ENCODE data around the gene TLE4. TPM values are rescaled to one million over a fixed set of nuclear protein-coding genes. Genes with fewer than 3 reads are reported as not detected.

TLE4 gene
- total RNA-seq, 3 donors from 2014 or later (not counting 1 experiment from before 2014, with no cell fraction given) = 214 to 240 (median 220) TPM

GRCh38 chr9:79621916-79622575 is 50.3 kb downstream of the TLE4 start:
- intact Hi-C loops (cut with micrococcal nuclease) = no loop called here
- no peaks in the 10 kb centered on the region for H3K9me3 Mint-ChIP-seq
- no peak overlapping the region for H3K4me3 Mint-ChIP-seq
- DNase-seq (no peak), ATAC-seq (no peak)
- Histone ChIP-seq H3K27me3 (ENCODE audit: control insufficient read depth, insufficient read depth, low read length) (no peaks in the 10 kb centered on the region), H3K36me3 (ENCODE audit: control insufficient read depth, insufficient read depth, low read length) (no peaks in the 10 kb centered on the region), H3K9me3 (ENCODE audit: control insufficient read depth, insufficient read depth, low read length) (no peaks in the 10 kb centered on the region), H3K27ac (ENCODE audit: low read length) (no peak overlapping the region), H3K4me1 (ENCODE audit: control insufficient read depth, insufficient read depth, low read length) (peaks cover 17% of the 10 kb centered on the region), H3K4me3 (ENCODE audit: low read length) (no peak overlapping the region)
- H3K27ac Mint-ChIP-seq = peak overlapping the region; percentile 0 to 4
- H3K27me3 Mint-ChIP-seq (ENCODE audit: low read depth in 2 of 2) = no peaks in the 10 kb centered on the region
- no peak for TF ChIP-seq CTCF (IDR thresholded peaks at IDR 0.05)
- H3K4me1 Mint-ChIP-seq = peaks cover 61% of the 10 kb centered on the region in 2 donors
- no peaks in the 10 kb centered on the region for H3K36me3 Mint-ChIP-seq

GRCh38 chr9:79623799-79624721 is 52.3 kb downstream of the TLE4 start:
- Histone ChIP-seq H3K4me3 (ENCODE audit: low read length) (peak overlapping the region; percentile 6), H3K27me3 (ENCODE audit: control insufficient read depth, insufficient read depth, low read length) (no peaks in the 10 kb centered on the region)

DNA sequence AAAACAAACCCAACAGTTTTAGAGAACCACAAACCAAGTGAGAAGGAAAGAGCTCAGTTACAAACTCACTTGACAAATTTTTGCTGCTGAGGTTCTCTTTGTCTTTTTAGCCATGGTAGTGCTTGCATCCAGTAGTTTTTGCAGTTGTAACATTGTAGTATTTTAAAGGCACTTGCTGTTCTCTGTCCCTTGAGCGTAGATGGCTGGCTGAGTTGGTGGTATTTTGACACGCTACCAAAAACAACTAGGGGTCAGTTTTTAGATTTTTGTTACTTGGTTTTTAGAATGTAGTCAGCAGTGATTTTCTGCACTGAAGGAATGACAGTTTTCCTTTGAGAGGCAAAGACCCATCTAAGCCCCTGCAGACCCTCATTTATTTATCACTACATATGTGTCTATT is 58.0 kb downstream of the TLE4 start:
- 87% methylated on average over 2 of the region's 2 CpGs for WGBS (ENCODE audit: insufficient coverage)
- no peak for DNase-seq
- no peak for TF ChIP-seq CTCF (IDR thresholded peaks at IDR 0.05)
- peaks cover 13% of the 10 kb centered on the region for H3K36me3 Mint-ChIP-seq
- Histone ChIP-seq H3K27ac (ENCODE audit: low read length) (no peak overlapping the region), H3K36me3 (ENCODE audit: control insufficient read depth, insufficient read depth, low read length) (no peaks in the 10 kb centered on the region), H3K27me3 (ENCODE audit: control insufficient read depth, insufficient read depth, low read length) (no peaks in the 10 kb centered on the region), H3K4me1 (ENCODE audit: control insufficient read depth, insufficient read depth, low read length) (peaks cover 30% of the 10 kb centered on the region), H3K9me3 (ENCODE audit: control insufficient read depth, insufficient read depth, low read length) (no peaks in the 10 kb centered on the region), H3K4me3 (ENCODE audit: low read length) (no peak overlapping the region)
- peaks cover 70 to 76% of the 10 kb centered on the region in 2 donors for H3K4me1 Mint-ChIP-seq
- H3K27ac Mint-ChIP-seq = peak overlapping the region; percentile 20 to 85
- H3K4me3 Mint-ChIP-seq = peak overlapping the region; percentile 61
- H3K27me3 Mint-ChIP-seq (ENCODE audit: low read depth in 2 of 2) = no peaks in the 10 kb centered on the region
- H3K9me3 Mint-ChIP-seq = no peaks in the 10 kb centered on the region
- no peak for ATAC-seq
- intact Hi-C loops (cut with micrococcal nuclease) = loop anchor here (2.0 kb wide), 1 partner anchor 33 kb away; no protein-coding TSS in a partner anchor

More at GRCh38 chr9:79623799-79624721, 52.3 kb downstream of the TLE4 start:
- peaks cover 13% of the 10 kb centered on the region for H3K36me3 Mint-ChIP-seq
- H3K27ac ChIP-seq (ENCODE audit: low read length) = peak overlapping the region; percentile 64
- H3K4me1 Mint-ChIP-seq = peaks cover 69 to 74% of the 10 kb centered on the region in 2 donors
- ATAC-seq (peak; percentile 89 to 95 (median 93)), DNase-seq (peak; percentile 48 to 77)
- peaks cover 17% of the 10 kb centered on the region for H3K4me1 ChIP-seq (ENCODE audit: control insufficient read depth, insufficient read depth, low read length)
- H3K4me3 Mint-ChIP-seq = peak overlapping the region; percentile 84
- no peaks in the 10 kb centered on the region for H3K36me3 ChIP-seq (ENCODE audit: control insufficient read depth, insufficient read depth, low read length)
- no peaks in the 10 kb centered on the region for H3K9me3 ChIP-seq (ENCODE audit: control insufficient read depth, insufficient read depth, low read length)
- no peaks in the 10 kb centered on the region for H3K9me3 Mint-ChIP-seq
- no peak for TF ChIP-seq CTCF (IDR thresholded peaks at IDR 0.05)
- WGBS (ENCODE audit: insufficient coverage) = 9% methylated on average over 6 of the region's 6 CpGs
- no peaks in the 10 kb centered on the region for H3K27me3 Mint-ChIP-seq (ENCODE audit: low read depth in 2 of 2)
- intact Hi-C loops (cut with micrococcal nuclease) = loop anchor here (1.0 to 2.0 kb wide), 6 partner anchors 8 to 71 kb away; partner anchors contain the start of gene TLE4
- peak overlapping the region; percentile 88 to 93 for H3K27ac Mint-ChIP-seq

Measured in natural killer cell (primary cell).